ENCODE measurements around the gene GUF1.

The GUF1 gene

GRCh38 chr4:44678094-44679041, at the start of gene GUF1:
GUF1 (plus strand) TSS chr4:44678420; CDS start chr4:44678623, 203 bp downstream.
- TF ChIP-seq NFIC (IDR thresholded peaks at IDR 0.05) (peak; percentile 18; the same call in 1 of the 2 replicates), TAF1 (IDR thresholded peaks at IDR 0.05; ENCODE audit: low read depth) (peak; percentile 86), FOXM1 (IDR thresholded peaks at IDR 0.05; ENCODE audit: borderline replicate concordance, low read depth) (no peak), ZBTB7A (IDR thresholded peaks at IDR 0.05; ENCODE audit: low read depth) (no peak; the same call in 1 of the 2 replicates), CREB1 (IDR thresholded peaks at IDR 0.05; ENCODE audit: low read depth) (peak; percentile 92), USF1 (IDR thresholded peaks at IDR 0.05) (peak; percentile 96)
- TF ChIP-seq, protein P1, sequence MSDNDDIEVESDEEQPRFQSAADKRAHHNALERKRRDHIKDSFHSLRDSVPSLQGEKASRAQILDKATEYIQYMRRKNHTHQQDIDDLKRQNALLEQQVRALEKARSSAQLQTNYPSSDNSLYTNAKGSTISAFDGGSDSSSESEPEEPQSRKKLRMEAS (IDR thresholded peaks at IDR 0.05), result peak; percentile 74; the same call in 1 of the 2 replicates

DNA sequence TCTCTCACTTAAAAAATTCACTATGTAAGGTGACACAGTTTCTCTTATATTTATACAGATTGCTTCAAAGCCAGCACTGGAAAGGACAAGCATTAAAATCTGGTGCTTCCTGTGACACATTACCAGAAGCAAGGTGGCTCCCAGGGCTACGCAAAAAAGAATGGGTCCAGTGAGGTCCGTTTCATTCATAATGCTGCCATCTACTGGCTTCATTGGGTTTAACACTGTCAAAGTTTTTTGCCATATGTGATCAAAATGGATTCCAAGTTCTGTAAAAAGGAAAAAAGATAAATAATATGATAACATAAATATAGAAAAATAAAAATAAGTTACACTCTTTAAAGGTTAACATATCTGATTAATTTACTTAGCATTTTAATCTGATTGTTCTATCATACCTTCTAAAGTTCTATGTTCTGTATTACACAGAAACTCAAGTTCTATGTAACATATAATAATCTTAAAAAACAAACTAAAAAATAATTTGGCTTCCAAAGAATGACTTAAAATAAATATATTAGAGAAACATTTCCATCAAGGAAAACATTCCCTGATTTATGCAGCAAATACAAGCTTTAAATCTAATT, 48.8 kb upstream of the GUF1 start:
- TF ChIP-seq FOXM1 (IDR thresholded peaks at IDR 0.05; ENCODE audit: borderline replicate concordance, low read depth) (no peak), CREB1 (IDR thresholded peaks at IDR 0.05; ENCODE audit: low read depth) (no peak), YY1 (IDR thresholded peaks at IDR 0.05; ENCODE audit: low read depth) (peak; percentile 32; the same call in 1 of the 2 replicates), EGR1 (IDR thresholded peaks at IDR 0.05) (no peak), EP300 (IDR thresholded peaks at IDR 0.05; ENCODE audit: borderline replicate concordance) (no peak), RAD21 (IDR thresholded peaks at IDR 0.05; ENCODE audit: low read depth) (peak; percentile 69), ZBTB7A (IDR thresholded peaks at IDR 0.05; ENCODE audit: low read depth) (no peak), TCF12 (IDR thresholded peaks at IDR 0.05; ENCODE audit: low read depth) (no peak), USF1 (IDR thresholded peaks at IDR 0.05) (no peak), CEBPB (IDR thresholded peaks at IDR 0.05) (no peak)
- TF ChIP-seq, protein P1 (IDR thresholded peaks at IDR 0.05), result no peak
- TF ChIP-seq, protein P2, sequence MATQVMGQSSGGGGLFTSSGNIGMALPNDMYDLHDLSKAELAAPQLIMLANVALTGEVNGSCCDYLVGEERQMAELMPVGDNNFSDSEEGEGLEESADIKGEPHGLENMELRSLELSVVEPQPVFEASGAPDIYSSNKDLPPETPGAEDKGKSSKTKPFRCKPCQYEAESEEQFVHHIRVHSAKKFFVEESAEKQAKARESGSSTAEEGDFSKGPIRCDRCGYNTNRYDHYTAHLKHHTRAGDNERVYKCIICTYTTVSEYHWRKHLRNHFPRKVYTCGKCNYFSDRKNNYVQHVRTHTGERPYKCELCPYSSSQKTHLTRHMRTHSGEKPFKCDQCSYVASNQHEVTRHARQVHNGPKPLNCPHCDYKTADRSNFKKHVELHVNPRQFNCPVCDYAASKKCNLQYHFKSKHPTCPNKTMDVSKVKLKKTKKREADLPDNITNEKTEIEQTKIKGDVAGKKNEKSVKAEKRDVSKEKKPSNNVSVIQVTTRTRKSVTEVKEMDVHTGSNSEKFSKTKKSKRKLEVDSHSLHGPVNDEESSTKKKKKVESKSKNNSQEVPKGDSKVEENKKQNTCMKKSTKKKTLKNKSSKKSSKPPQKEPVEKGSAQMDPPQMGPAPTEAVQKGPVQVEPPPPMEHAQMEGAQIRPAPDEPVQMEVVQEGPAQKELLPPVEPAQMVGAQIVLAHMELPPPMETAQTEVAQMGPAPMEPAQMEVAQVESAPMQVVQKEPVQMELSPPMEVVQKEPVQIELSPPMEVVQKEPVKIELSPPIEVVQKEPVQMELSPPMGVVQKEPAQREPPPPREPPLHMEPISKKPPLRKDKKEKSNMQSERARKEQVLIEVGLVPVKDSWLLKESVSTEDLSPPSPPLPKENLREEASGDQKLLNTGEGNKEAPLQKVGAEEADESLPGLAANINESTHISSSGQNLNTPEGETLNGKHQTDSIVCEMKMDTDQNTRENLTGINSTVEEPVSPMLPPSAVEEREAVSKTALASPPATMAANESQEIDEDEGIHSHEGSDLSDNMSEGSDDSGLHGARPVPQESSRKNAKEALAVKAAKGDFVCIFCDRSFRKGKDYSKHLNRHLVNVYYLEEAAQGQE (IDR thresholded peaks at IDR 0.05; ENCODE audit: low read depth), result no peak

GRCh38 chr4:44632089-44632488, 46.1 kb upstream of the GUF1 start:
- TF ChIP-seq CEBPB (IDR thresholded peaks at IDR 0.05) (no peak), RAD21 (IDR thresholded peaks at IDR 0.05; ENCODE audit: low read depth) (peak; percentile 25; the same call in 1 of the 2 replicates)

DNA sequence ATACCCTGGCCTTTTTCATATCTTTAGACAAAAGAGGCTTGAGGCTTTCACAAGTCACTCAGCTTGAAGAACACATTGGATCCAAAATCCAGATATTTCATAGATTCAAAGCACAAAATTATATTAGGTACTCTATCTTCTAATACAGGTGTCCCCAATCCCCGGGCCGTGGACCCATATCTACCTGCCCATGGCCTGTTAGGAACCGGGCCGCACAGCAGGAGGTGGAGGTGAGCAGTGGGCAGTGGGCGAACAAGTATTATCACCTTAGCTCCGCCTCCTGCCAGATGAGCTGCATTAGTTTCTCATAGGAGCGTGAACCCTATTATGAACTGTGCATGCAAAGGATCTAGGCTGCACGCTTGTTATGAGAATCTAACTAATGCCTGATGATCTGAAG, 45.5 kb upstream of the GUF1 start:
- TF ChIP-seq CEBPB (IDR thresholded peaks at IDR 0.05) (no peak), RAD21 (IDR thresholded peaks at IDR 0.05; ENCODE audit: low read depth) (no peak), TAF1 (IDR thresholded peaks at IDR 0.05; ENCODE audit: low read depth) (no peak), FOXM1 (IDR thresholded peaks at IDR 0.05; ENCODE audit: borderline replicate concordance, low read depth) (no peak), NFIC (IDR thresholded peaks at IDR 0.05) (no peak), TCF12 (IDR thresholded peaks at IDR 0.05; ENCODE audit: low read depth) (no peak), EGR1 (IDR thresholded peaks at IDR 0.05) (no peak), CREB1 (IDR thresholded peaks at IDR 0.05; ENCODE audit: low read depth) (no peak), YY1 (IDR thresholded peaks at IDR 0.05; ENCODE audit: low read depth) (no peak)
- TF ChIP-seq, protein P2 (IDR thresholded peaks at IDR 0.05; ENCODE audit: low read depth), result no peak
- TF ChIP-seq, protein P1 (IDR thresholded peaks at IDR 0.05), result no peak

GRCh38 chr4:44638091-44638490, 40.1 kb upstream of the GUF1 start:
- TF ChIP-seq TEAD4 (IDR thresholded peaks at IDR 0.05), result no peak
- TF ChIP-seq, protein P2 (IDR thresholded peaks at IDR 0.05; ENCODE audit: low read depth), result no peak
- TF ChIP-seq CEBPB (IDR thresholded peaks at IDR 0.05), result no peak
- TF ChIP-seq USF1 (IDR thresholded peaks at IDR 0.05), result no peak
- TF ChIP-seq EGR1 (IDR thresholded peaks at IDR 0.05), result no peak
- no peak for TF ChIP-seq NFIC (IDR thresholded peaks at IDR 0.05)
- no peak for TF ChIP-seq EP300 (IDR thresholded peaks at IDR 0.05; ENCODE audit: borderline replicate concordance)
- no peak for TF ChIP-seq ZBTB7A (IDR thresholded peaks at IDR 0.05; ENCODE audit: low read depth)
- no peak for TF ChIP-seq TCF12 (IDR thresholded peaks at IDR 0.05; ENCODE audit: low read depth)
- no peak for TF ChIP-seq TAF1 (IDR thresholded peaks at IDR 0.05; ENCODE audit: low read depth)
- no peak for TF ChIP-seq CREB1 (IDR thresholded peaks at IDR 0.05; ENCODE audit: low read depth)
- TF ChIP-seq RAD21 (IDR thresholded peaks at IDR 0.05; ENCODE audit: low read depth), result no peak
- no peak for TF ChIP-seq YY1 (IDR thresholded peaks at IDR 0.05; ENCODE audit: low read depth)
- TF ChIP-seq FOXM1 (IDR thresholded peaks at IDR 0.05; ENCODE audit: borderline replicate concordance, low read depth), result no peak
- TF ChIP-seq, protein P1 (IDR thresholded peaks at IDR 0.05), result no peak
